C4-2B (cell line): ENCODE measurements around the gene DHRS7B.

Experiments used
- CTCF ChIP-seq: fragments of 450-650 bp; conservative IDR thresholded peaks from 2 replicates; pipeline ENCODE4 v1.5.1; 2017; ENCODE audit warnings: mild to moderate bottlenecking
- ZFX ChIP-seq: fragments of 450-650 bp; IDR thresholded peaks from 2 replicates; pipeline ENCODE4 v1.6.1; 2017

GRCh38 chr17:21096874-21097273, 29.9 kb upstream of the DHRS7B start:
- no peak for TF ChIP-seq CTCF
- TF ChIP-seq ZFX = no peak
